Panc1 (cell line): Measurements from ENCODE around the gene SMG1. TPM values are rescaled to one million over a fixed set of nuclear protein-coding genes. Genes with fewer than 3 reads are reported as not detected.
A peak's percentile ranks its signal among the peaks of the same experiment; 100 is the strongest.
"Not testable (repeated sequence)": the region's sequence is repeated elsewhere in the genome, so short reads cannot be mapped to it uniquely, and the experiment has no call there.

Source experiments
- ATAC-seq: fragments of 200-7000 bp; cut with Tn5 transposase; 2 replicates; pipeline ENCODE4 v1.9.1; 2020; ENCODE audit warnings: mild to moderate bottlenecking, moderate library complexity
- BruUV-seq: library from RNA; stranded (reverse); fragments of 400-500 nt; replicated peaks from 2 replicates; lab custom pipeline; 2021; lab: Mats Ljungman, UMichigan
- CTCF ChIA-PET: fragments of 300-600 bp; sonication (Branson Sonifier 250); formaldehyde crosslinking; loops from one replicate; lab custom pipeline; 2022; ENCODE audit warnings: antibody characterized with exemption; lab: Charles Lee
- POLR2A ChIA-PET: fragments of 300-600 bp; sonication (Branson Sonifier 250); formaldehyde crosslinking; loops from one replicate; lab custom pipeline; 2022; ENCODE audit warnings: antibody characterized with exemption; lab: Charles Lee
- DNase-seq: peaks from one replicate; pipeline ENCODE4 v3.0.0-alpha.2; 2010; ENCODE audit warnings: low read depth, low spot score
- H3K27ac ChIP-seq: 2 replicates; pipeline ENCODE4 v1.5.1; 2011; ENCODE audit warnings: mild to moderate bottlenecking, low read length, inconsistent platforms
- H3K27me3 ChIP-seq: fragments of 200-500 bp; sonication (Bioruptor generic); 2 replicates; pipeline ENCODE4 v1.6.0; 2014; ENCODE audit warnings: low read length, inconsistent platforms; ENCODE audit not compliant: control insufficient read depth, insufficient read depth
- H3K36me3 ChIP-seq: fragments of 200-500 bp; sonication (Bioruptor generic); 2 replicates; pipeline ENCODE4 v1.5.1; 2014; ENCODE audit warnings: inconsistent platforms, mild to moderate bottlenecking, low read length, moderate library complexity; ENCODE audit not compliant: control insufficient read depth, insufficient read depth
- H3K4me1 ChIP-seq: 2 replicates; pipeline ENCODE4 v1.5.1; 2011; ENCODE audit warnings: inconsistent platforms, mild to moderate bottlenecking, low read length, moderate library complexity; ENCODE audit not compliant: control insufficient read depth, insufficient read depth
- H3K4me3 ChIP-seq, 2 experiments: 2 replicates each; pipeline ENCODE4 v1.5.1; 2011 to 2012; ENCODE audit warnings: low read depth in 2 of 2, low read length in 2 of 2, mild to moderate bottlenecking in 2 of 2, inconsistent platforms in 1 of 2, moderate library complexity in 1 of 2
- H3K9me3 ChIP-seq: fragments of 200-500 bp; sonication (Bioruptor generic); 2 replicates; pipeline ENCODE4 v1.5.1; 2014; ENCODE audit warnings: low read depth, mild to moderate bottlenecking, inconsistent platforms, low read length, moderate library complexity; ENCODE audit not compliant: control insufficient read depth, insufficient read depth
- in situ Hi-C: cut with HindIII; loops from 2 replicates; pipeline ENCODE4 v1.10.0; 2016; ENCODE audit warnings: low sequenced_read_pairs, low pct_unique_long_range_greater_than_20kb
- intact Hi-C: fragments of 100-400 bp; cut with micrococcal nuclease; formaldehyde crosslinking; loops from one replicate; pipeline ENCODE4 v1.10.0; 2022; ENCODE audit not compliant: unreplicated experiment
- total RNA-seq: library from RNA; stranded (reverse); gene quantifications from one replicate; pipeline ENCODE4 v1.2.1, GENCODE V29; 2021; ENCODE audit not compliant: unreplicated experiment

Gene SMG1
- total RNA-seq, 1 experiment from 2014 or later = 113 TPM

GRCh38 chr16:18902044-18902443, 24.2 kb downstream of the SMG1 start:
- H3K36me3 ChIP-seq, ATAC-seq, CTCF ChIA-PET, BruUV-seq, in situ Hi-C loops, DNase-seq, H3K27ac ChIP-seq, POLR2A ChIA-PET, intact Hi-C loops, H3K27me3 ChIP-seq, H3K9me3 ChIP-seq, H3K4me1 ChIP-seq, H3K4me3 ChIP-seq: not testable (repeated sequence)

GRCh38 chr16:18901194-18901593, 25.0 kb downstream of the SMG1 start:
- CTCF ChIA-PET, H3K4me3 ChIP-seq, H3K27ac ChIP-seq, DNase-seq, H3K4me1 ChIP-seq, H3K27me3 ChIP-seq, BruUV-seq, in situ Hi-C loops, H3K9me3 ChIP-seq, intact Hi-C loops, POLR2A ChIA-PET, H3K36me3 ChIP-seq, ATAC-seq: not testable (repeated sequence)

- CTCF ChIA-PET = not testable (repeated sequence)
- peaks cover 21% of the 10 kb centered on the region for H3K36me3 ChIP-seq
These were observed 41.8 kb downstream of the SMG1 start for GRCh38 chr16:18884456-18884855.

GRCh38 chr16:18877734-18878133, 48.5 kb downstream of the SMG1 start:
- in situ Hi-C loops, H3K9me3 ChIP-seq, BruUV-seq, DNase-seq, H3K27ac ChIP-seq, H3K4me1 ChIP-seq, CTCF ChIA-PET, intact Hi-C loops, ATAC-seq, H3K4me3 ChIP-seq, POLR2A ChIA-PET, H3K27me3 ChIP-seq: not testable (repeated sequence)
- H3K36me3 ChIP-seq = peaks cover 24% of the 10 kb centered on the region

More at GRCh38 chr16:18884456-18884855, 41.8 kb downstream of the SMG1 start:
- H3K27me3 ChIP-seq, in situ Hi-C loops, H3K9me3 ChIP-seq, intact Hi-C loops, POLR2A ChIA-PET, ATAC-seq, BruUV-seq, H3K4me3 ChIP-seq, H3K27ac ChIP-seq, DNase-seq, H3K4me1 ChIP-seq: not testable (repeated sequence)

- ATAC-seq, H3K4me3 ChIP-seq, H3K27ac ChIP-seq, POLR2A ChIA-PET, BruUV-seq, H3K4me1 ChIP-seq, CTCF ChIA-PET, intact Hi-C loops, H3K27me3 ChIP-seq, DNase-seq, H3K9me3 ChIP-seq, in situ Hi-C loops: not testable (repeated sequence)
- H3K36me3 ChIP-seq = peaks cover 22% of the 10 kb centered on the region
These were observed 48.9 kb downstream of the SMG1 start for GRCh38 chr16:18877259-18877658.

GRCh38 chr16:18876301-18876700, 49.9 kb downstream of the SMG1 start:
- H3K4me3 ChIP-seq, ATAC-seq, H3K4me1 ChIP-seq, H3K27me3 ChIP-seq, BruUV-seq, POLR2A ChIA-PET, H3K9me3 ChIP-seq, in situ Hi-C loops, intact Hi-C loops, H3K27ac ChIP-seq, CTCF ChIA-PET, DNase-seq: not testable (repeated sequence)
- H3K36me3 ChIP-seq = peaks cover 19% of the 10 kb centered on the region

- H3K9me3 ChIP-seq, H3K4me3 ChIP-seq, in situ Hi-C loops, H3K4me1 ChIP-seq, POLR2A ChIA-PET, intact Hi-C loops, H3K27ac ChIP-seq, DNase-seq, H3K27me3 ChIP-seq, ATAC-seq: not testable (repeated sequence)
- CTCF ChIA-PET = interaction anchor here (0.7 kb wide), 1 partner anchor 182 kb away, joined by 3 read pairs; no protein-coding TSS in a partner anchor
- H3K36me3 ChIP-seq = peaks cover 23% of the 10 kb centered on the region
- TSS peak; percentile 26 for BruUV-seq
These were observed 57.0 kb downstream of the SMG1 start for GRCh38 chr16:18869043-18869771.
